Measurements from ENCODE around the gene MAGEA9B. TPM values are rescaled to one million over a fixed set of nuclear protein-coding genes. Genes with fewer than 3 reads are reported as not detected.
"Not testable (repeated sequence)": the region's sequence is repeated elsewhere in the genome, so short reads cannot be mapped to it uniquely, and the experiment has no call there.

The MAGEA9B gene
- polyA plus RNA-seq, 1 donor, result not detected

DNA sequence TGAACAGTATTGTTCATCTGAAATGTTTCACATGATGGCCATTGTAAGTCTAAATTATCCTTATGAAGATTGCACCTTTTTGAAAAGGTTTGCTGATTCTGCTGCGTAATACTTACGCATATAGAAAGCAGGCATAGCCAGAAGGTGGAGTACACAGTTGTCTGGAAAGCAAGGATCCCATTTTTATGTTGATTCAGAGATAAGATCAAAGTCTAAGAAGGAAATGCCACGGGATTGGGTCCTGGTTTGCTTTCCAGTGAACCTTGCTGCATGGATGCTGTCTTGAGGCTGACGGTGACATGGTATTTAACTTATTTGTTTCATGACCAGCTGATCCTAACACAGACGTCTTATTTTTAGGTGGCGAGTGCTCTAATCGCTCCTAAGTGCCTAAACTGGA, 15.5 kb downstream of the MAGEA9B start:
- no CpG with 5 or more reads among the region's 7 CpGs for WGBS (ENCODE audit: insufficient coverage, low lambda C conversion rate)
- Histone ChIP-seq H3K9me3 (ENCODE audit: control insufficient read depth, low read depth, low read length) (no peaks in the 10 kb centered on the region), H3K36me3 (ENCODE audit: control insufficient read depth, insufficient read depth, low read length) (no peaks in the 10 kb centered on the region), H3K4me1 (ENCODE audit: control insufficient read depth, insufficient read depth, low read length) (no peaks in the 10 kb centered on the region), H3K4me3 (ENCODE audit: low read length) (no peak overlapping the region), H3K27ac (ENCODE audit: low read length) (no peak overlapping the region), H3K27me3 (ENCODE audit: control insufficient read depth, insufficient read depth, low read length) (no peaks in the 10 kb centered on the region)
- no peak for DNase-seq

GRCh38 chrX:149570668-149571067, 16.6 kb downstream of the MAGEA9B start:
- no peak overlapping the region for H3K4me3 ChIP-seq (ENCODE audit: low read length)
- no peaks in the 10 kb centered on the region for H3K9me3 ChIP-seq (ENCODE audit: control insufficient read depth, low read depth, low read length)
- WGBS (ENCODE audit: insufficient coverage, low lambda C conversion rate), result no CpG with 5 or more reads among the region's 6 CpGs
- H3K27ac ChIP-seq (ENCODE audit: low read length), result no peak overlapping the region
- H3K4me1 ChIP-seq (ENCODE audit: control insufficient read depth, insufficient read depth, low read length), result no peaks in the 10 kb centered on the region
- no peak for DNase-seq
- H3K27me3 ChIP-seq (ENCODE audit: control insufficient read depth, insufficient read depth, low read length), result no peaks in the 10 kb centered on the region
- no peaks in the 10 kb centered on the region for H3K36me3 ChIP-seq (ENCODE audit: control insufficient read depth, insufficient read depth, low read length)

GRCh38 chrX:149569770-149570169, 17.5 kb downstream of the MAGEA9B start:
- DNase-seq, result no peak
- H3K36me3 ChIP-seq (ENCODE audit: control insufficient read depth, insufficient read depth, low read length), result no peaks in the 10 kb centered on the region
- no CpG with 5 or more reads among the region's 2 CpGs for WGBS (ENCODE audit: insufficient coverage, low lambda C conversion rate)
- H3K4me3 ChIP-seq (ENCODE audit: low read length), result no peak overlapping the region
- no peaks in the 10 kb centered on the region for H3K27me3 ChIP-seq (ENCODE audit: control insufficient read depth, insufficient read depth, low read length)
- H3K4me1 ChIP-seq (ENCODE audit: control insufficient read depth, insufficient read depth, low read length), result no peaks in the 10 kb centered on the region
- no peak overlapping the region for H3K27ac ChIP-seq (ENCODE audit: low read length)
- no peaks in the 10 kb centered on the region for H3K9me3 ChIP-seq (ENCODE audit: control insufficient read depth, low read depth, low read length)

- H3K4me3 ChIP-seq (ENCODE audit: low read length), result no peak overlapping the region
- H3K27me3 ChIP-seq (ENCODE audit: control insufficient read depth, insufficient read depth, low read length), result no peaks in the 10 kb centered on the region
- no peak overlapping the region for H3K27ac ChIP-seq (ENCODE audit: low read length)
- WGBS (ENCODE audit: insufficient coverage, low lambda C conversion rate), result no CpG with 5 or more reads among the region's 5 CpGs
- no peak for DNase-seq
- no peaks in the 10 kb centered on the region for H3K36me3 ChIP-seq (ENCODE audit: control insufficient read depth, insufficient read depth, low read length)
- H3K4me1 ChIP-seq (ENCODE audit: control insufficient read depth, insufficient read depth, low read length), result no peaks in the 10 kb centered on the region
- H3K9me3 ChIP-seq (ENCODE audit: control insufficient read depth, low read depth, low read length), result no peaks in the 10 kb centered on the region
Observed at GRCh38 chrX:149568701-149569296, 18.5 kb downstream of the MAGEA9B start.

GRCh38 chrX:149567621-149568417, 19.4 kb downstream of the MAGEA9B start:
- DNase-seq, result no peak
- Histone ChIP-seq H3K4me1 (ENCODE audit: control insufficient read depth, insufficient read depth, low read length) (no peaks in the 10 kb centered on the region), H3K36me3 (ENCODE audit: control insufficient read depth, insufficient read depth, low read length) (no peaks in the 10 kb centered on the region), H3K9me3 (ENCODE audit: control insufficient read depth, low read depth, low read length) (no peaks in the 10 kb centered on the region), H3K4me3 (ENCODE audit: low read length) (no peak overlapping the region), H3K27me3 (ENCODE audit: control insufficient read depth, insufficient read depth, low read length) (no peaks in the 10 kb centered on the region), H3K27ac (ENCODE audit: low read length) (no peak overlapping the region)
- no CpG with 5 or more reads among the region's 7 CpGs for WGBS (ENCODE audit: insufficient coverage, low lambda C conversion rate)

DNA sequence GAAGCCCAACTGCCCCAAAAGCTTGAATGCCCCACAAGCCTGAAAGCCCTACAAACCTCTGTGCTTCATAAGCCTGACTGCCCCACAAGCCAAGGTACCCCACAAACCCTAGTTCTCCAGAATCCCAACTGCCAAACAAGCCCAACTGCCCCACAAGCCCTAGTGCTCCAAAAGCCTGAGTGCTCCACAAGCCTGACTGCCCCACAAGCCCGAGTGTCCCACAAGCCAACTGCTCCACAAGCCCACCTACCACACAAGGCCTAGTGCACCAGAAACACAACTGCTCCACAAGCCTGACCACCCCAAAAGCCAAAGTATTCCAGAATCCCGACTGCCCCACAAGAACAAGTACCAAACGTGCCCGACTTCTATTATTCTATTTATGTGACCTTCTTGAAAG, 23.9 kb downstream of the MAGEA9B start:
- no peak for DNase-seq
- Histone ChIP-seq H3K27ac (ENCODE audit: low read length) (no peak overlapping the region), H3K4me1 (ENCODE audit: control insufficient read depth, insufficient read depth, low read length) (no peaks in the 10 kb centered on the region), H3K27me3 (ENCODE audit: control insufficient read depth, insufficient read depth, low read length) (no peaks in the 10 kb centered on the region), H3K36me3 (ENCODE audit: control insufficient read depth, insufficient read depth, low read length) (no peaks in the 10 kb centered on the region), H3K9me3 (ENCODE audit: control insufficient read depth, low read depth, low read length) (no peaks in the 10 kb centered on the region), H3K4me3 (ENCODE audit: low read length) (no peak overlapping the region)
- WGBS (ENCODE audit: insufficient coverage, low lambda C conversion rate), result no CpG with 5 or more reads among the region's 4 CpGs

DNA sequence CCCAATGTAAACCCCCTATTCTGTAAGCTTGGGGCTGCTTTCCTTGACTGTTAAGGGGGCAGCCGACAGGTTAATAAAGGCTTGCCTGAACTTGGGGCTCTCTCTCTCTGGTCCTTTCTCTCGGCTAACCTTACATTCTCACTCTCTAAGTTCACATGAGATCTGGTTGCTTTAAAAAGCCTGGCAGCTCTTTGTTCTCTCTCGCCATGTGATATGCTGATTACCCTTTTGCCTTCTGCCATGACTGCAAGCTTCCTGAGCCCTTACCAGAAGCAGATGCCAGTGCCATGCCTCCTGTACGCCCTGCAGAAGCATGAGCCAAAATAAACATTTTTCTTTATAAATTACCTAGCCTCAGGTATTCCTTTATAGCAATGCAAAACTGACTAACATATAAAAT, 32.0 kb downstream of the MAGEA9B start:
- not testable (repeated sequence) for DNase-seq; H3K27ac ChIP-seq (ENCODE audit: low read length); H3K4me3 ChIP-seq (ENCODE audit: low read length); H3K9me3 ChIP-seq (ENCODE audit: control insufficient read depth, low read depth, low read length); H3K36me3 ChIP-seq (ENCODE audit: control insufficient read depth, insufficient read depth, low read length); H3K4me1 ChIP-seq (ENCODE audit: control insufficient read depth, insufficient read depth, low read length); H3K27me3 ChIP-seq (ENCODE audit: control insufficient read depth, insufficient read depth, low read length)
- no CpG with 5 or more reads among the region's 4 CpGs for WGBS (ENCODE audit: insufficient coverage, low lambda C conversion rate)

DNA sequence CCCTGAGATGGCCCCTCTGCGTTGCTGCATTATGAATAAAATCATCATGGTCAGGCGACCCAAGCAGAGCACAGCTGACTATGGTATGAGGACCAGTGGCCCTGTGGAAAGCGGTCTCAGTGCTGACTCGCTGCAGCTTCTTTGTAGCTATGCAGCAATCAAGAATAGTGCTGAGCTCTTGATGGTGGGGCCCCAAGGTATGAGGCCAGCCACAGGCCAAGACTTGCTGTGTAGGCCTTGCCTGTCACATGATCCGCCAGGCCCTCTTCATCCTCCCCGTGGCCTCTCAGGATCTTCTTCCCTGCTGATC, 35.4 kb downstream of the MAGEA9B start:
- not testable (repeated sequence) for DNase-seq; H3K27ac ChIP-seq (ENCODE audit: low read length); H3K9me3 ChIP-seq (ENCODE audit: control insufficient read depth, low read depth, low read length); H3K4me3 ChIP-seq (ENCODE audit: low read length); H3K4me1 ChIP-seq (ENCODE audit: control insufficient read depth, insufficient read depth, low read length); H3K27me3 ChIP-seq (ENCODE audit: control insufficient read depth, insufficient read depth, low read length); H3K36me3 ChIP-seq (ENCODE audit: control insufficient read depth, insufficient read depth, low read length)
- WGBS (ENCODE audit: insufficient coverage, low lambda C conversion rate), result no CpG with 5 or more reads among the region's 6 CpGs

DNA sequence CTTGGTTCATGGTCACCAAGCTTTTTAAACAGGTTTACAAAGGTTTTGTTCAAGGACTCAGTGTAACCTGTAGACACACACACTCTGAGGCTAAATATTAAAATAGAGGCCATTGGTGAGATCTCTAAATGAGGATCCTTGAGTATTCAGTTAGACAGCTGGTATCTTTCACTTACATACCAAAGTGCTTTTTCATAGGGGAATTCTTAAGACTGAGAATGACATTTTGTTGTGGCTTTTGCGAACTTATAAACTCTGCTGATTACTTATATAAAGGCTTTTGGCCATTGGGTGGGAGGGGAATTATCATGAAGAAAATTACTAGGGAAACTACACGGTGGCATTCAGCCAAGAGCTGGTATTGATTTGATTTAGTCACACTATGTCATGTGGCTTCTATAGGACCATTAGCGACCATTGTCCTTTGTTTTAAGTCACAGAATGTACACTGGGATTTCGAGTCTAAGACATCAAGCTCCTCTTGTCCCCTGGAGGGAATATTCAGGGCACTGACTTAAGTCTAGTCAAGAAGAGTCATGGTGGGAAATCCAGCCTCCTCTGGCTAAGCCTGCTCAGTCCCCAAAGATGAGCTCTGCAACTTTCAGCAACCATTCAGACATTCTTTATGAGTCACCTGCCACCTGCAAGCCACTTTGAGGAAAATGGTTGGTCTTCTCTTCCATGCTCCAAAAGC, 35.9 kb downstream of the MAGEA9B start:
- not testable (repeated sequence) for H3K27ac ChIP-seq (ENCODE audit: low read length); H3K4me3 ChIP-seq (ENCODE audit: low read length); DNase-seq; H3K9me3 ChIP-seq (ENCODE audit: control insufficient read depth, low read depth, low read length); H3K27me3 ChIP-seq (ENCODE audit: control insufficient read depth, insufficient read depth, low read length); H3K36me3 ChIP-seq (ENCODE audit: control insufficient read depth, insufficient read depth, low read length); H3K4me1 ChIP-seq (ENCODE audit: control insufficient read depth, insufficient read depth, low read length)
- no CpG with 5 or more reads among the region's 4 CpGs for WGBS (ENCODE audit: insufficient coverage, low lambda C conversion rate)

GRCh38 chrX:149550454-149550853, 36.8 kb downstream of the MAGEA9B start:
- no CpG with 5 or more reads among the region's 1 CpG for WGBS (ENCODE audit: insufficient coverage, low lambda C conversion rate)
- H3K27me3 ChIP-seq (ENCODE audit: control insufficient read depth, insufficient read depth, low read length); H3K36me3 ChIP-seq (ENCODE audit: control insufficient read depth, insufficient read depth, low read length); H3K9me3 ChIP-seq (ENCODE audit: control insufficient read depth, low read depth, low read length); H3K4me3 ChIP-seq (ENCODE audit: low read length); H3K4me1 ChIP-seq (ENCODE audit: control insufficient read depth, insufficient read depth, low read length); H3K27ac ChIP-seq (ENCODE audit: low read length); DNase-seq: not testable (repeated sequence)
